Left ventricle myocardium inferior (tissue), 1 donor: ENCODE data around the gene FIGNL2. TPM values are rescaled to one million over a fixed set of nuclear protein-coding genes. Genes with fewer than 3 reads are reported as not detected.

Experiments used
- DNase-seq: peaks from one replicate; pipeline ENCODE4 v3.0.0-alpha.2; 2020
- H3K27ac ChIP-seq: fragments of 200-600 bp; replicated peaks from 2 replicates; pipeline ENCODE4 v1.8.0; 2021
- H3K27me3 ChIP-seq: fragments of 200-600 bp; 2 replicates; pipeline ENCODE4 v1.8.0; 2021; ENCODE audit warnings: low read depth
- H3K36me3 ChIP-seq: fragments of 200-600 bp; 2 replicates; pipeline ENCODE4 v1.8.0; 2021
- H3K4me1 ChIP-seq: fragments of 200-600 bp; 2 replicates; pipeline ENCODE4 v1.8.0; 2021
- H3K4me3 ChIP-seq: fragments of 200-600 bp; 2 replicates; pipeline ENCODE4 v1.8.0; 2021; ENCODE audit warnings: mild to moderate bottlenecking, moderate library complexity
- H3K9me3 ChIP-seq: fragments of 200-600 bp; replicated peaks from 2 replicates; pipeline ENCODE4 v1.8.0; 2021
- CTCF ChIP-seq: fragments of 200-600 bp; IDR thresholded peaks from 2 replicates; pipeline ENCODE4 v1.8.0; 2021; ENCODE audit warnings: antibody characterized with exemption, mild to moderate bottlenecking, borderline replicate concordance
- intact Hi-C: fragments of 100-400 bp; cut with micrococcal nuclease; formaldehyde crosslinking; loops from one replicate; pipeline ENCODE4 v1.11.0; 2022
- total RNA-seq: library from RNA; stranded (reverse); fragmentation: NEBNext Ultra II Directional; extraction: Animal tissue kit (Norgen Biotek cat#: 25700); gene quantifications from one replicate; pipeline ENCODE4 v1.2.1, GENCODE V29; 2021
- donor health status: DM: no; HTN: yes; CAD: no; lungs with severe emphysema.

FIGNL2 gene
- total RNA-seq, 1 donor from 2014 or later, result 0.30 TPM

DNA sequence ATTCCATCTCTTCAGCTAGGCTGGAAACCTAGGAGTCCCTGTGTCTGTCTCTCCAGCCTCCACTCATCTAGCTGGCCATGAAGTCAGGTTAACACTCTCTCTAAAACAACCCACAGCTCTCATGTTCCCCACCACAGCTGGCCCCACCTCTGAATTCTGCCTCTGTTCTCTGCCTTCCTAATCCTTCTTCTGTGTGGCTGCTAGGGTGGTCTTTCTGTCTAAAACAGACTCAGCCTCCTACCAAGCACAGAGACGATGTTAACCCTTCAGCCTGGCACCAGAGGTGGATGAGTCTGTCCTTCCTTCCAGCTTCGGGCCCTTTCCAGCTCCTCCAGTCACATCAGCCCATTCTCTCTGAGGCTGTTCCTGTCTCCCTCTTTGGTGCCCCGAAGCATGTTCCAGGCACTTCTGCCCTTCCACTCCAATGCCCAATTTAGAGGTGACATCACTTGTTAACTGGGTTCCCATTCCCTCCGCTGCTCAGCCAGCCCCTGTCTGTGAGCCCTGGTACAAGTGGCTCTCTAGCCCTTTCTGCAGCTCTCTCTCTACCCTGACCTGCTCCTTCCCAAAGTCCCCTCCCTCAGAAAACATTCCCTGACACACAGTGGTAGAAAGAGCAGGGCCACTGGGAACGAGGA lies 9.1 kb downstream of the FIGNL2 start:
- no peaks in the 10 kb centered on the region for H3K36me3 ChIP-seq
- H3K9me3 ChIP-seq, result no peaks in the 10 kb centered on the region
- peaks cover 49% of the 10 kb centered on the region for H3K27me3 ChIP-seq
- no peak for DNase-seq
- H3K4me3 ChIP-seq, result no peak overlapping the region
- H3K4me1 ChIP-seq, result peaks cover 20% of the 10 kb centered on the region
- no peak overlapping the region for H3K27ac ChIP-seq
- TF ChIP-seq CTCF, result peak; percentile 20
- intact Hi-C loops, result no loop called here

GRCh38 chr12:51838762-51839161 lies 9.8 kb downstream of the FIGNL2 start:
- Histone ChIP-seq H3K4me1 (peaks cover 20% of the 10 kb centered on the region), H3K27ac (no peak overlapping the region), H3K27me3 (peaks cover 48% of the 10 kb centered on the region), H3K36me3 (no peaks in the 10 kb centered on the region), H3K9me3 (no peaks in the 10 kb centered on the region), H3K4me3 (no peak overlapping the region)
- TF ChIP-seq CTCF, result no peak
- no peak for DNase-seq
- intact Hi-C loops, result no loop called here

- Histone ChIP-seq H3K4me3 (no peak overlapping the region), H3K27ac (no peak overlapping the region), H3K4me1 (peaks cover 24% of the 10 kb centered on the region), H3K36me3 (no peaks in the 10 kb centered on the region), H3K9me3 (no peaks in the 10 kb centered on the region), H3K27me3 (peaks cover 49% of the 10 kb centered on the region)
- no peak for TF ChIP-seq CTCF
- intact Hi-C loops, result no loop called here
- no peak for DNase-seq
Observed at GRCh38 chr12:51838036-51838435, 10.5 kb downstream of the FIGNL2 start.

GRCh38 chr12:51837286-51837685 lies 11.2 kb downstream of the FIGNL2 start:
- Histone ChIP-seq H3K27me3 (peaks cover 49% of the 10 kb centered on the region), H3K27ac (no peak overlapping the region)

DNA sequence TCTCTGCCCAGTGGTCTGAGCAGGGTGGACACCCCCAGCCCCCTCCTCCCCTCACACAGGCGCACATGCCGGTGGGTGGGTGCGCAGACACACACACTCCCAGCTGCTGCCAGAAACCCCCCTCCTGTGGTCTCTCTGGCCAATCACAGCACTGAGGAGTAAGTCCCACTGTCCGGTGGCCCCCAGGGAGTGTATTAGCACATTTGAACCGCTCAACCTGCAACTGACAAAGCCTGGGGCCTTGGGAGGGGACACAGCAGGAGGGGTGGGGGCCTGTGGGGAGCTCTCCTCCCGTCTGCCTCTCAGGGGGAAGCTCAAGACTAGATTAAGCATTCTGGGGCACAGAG lies 11.7 kb downstream of the FIGNL2 start:
- Histone ChIP-seq H3K27me3 (peaks cover 51% of the 10 kb centered on the region), H3K36me3 (no peaks in the 10 kb centered on the region), H3K4me1 (peaks cover 33% of the 10 kb centered on the region), H3K9me3 (no peaks in the 10 kb centered on the region), H3K4me3 (no peak overlapping the region), H3K27ac (no peak overlapping the region)
- DNase-seq, result no peak
- no peak for TF ChIP-seq CTCF
- intact Hi-C loops, result no loop called here

More at GRCh38 chr12:51837286-51837685, 11.2 kb downstream of the FIGNL2 start:
- Histone ChIP-seq H3K4me3 (no peak overlapping the region), H3K9me3 (no peaks in the 10 kb centered on the region), H3K4me1 (peaks cover 32% of the 10 kb centered on the region), H3K36me3 (no peaks in the 10 kb centered on the region)
- DNase-seq, result no peak
- TF ChIP-seq CTCF, result no peak
- intact Hi-C loops, result no loop called here
